GM23338 (cell line): ENCODE data around the gene EIF2AK3. TPM values are rescaled to one million over a fixed set of nuclear protein-coding genes. Genes with fewer than 3 reads are reported as not detected.

Source experiments
- ATAC-seq: fragments of 200-7000 bp; cut with Tn5 transposase; 3 replicates; pipeline ENCODE4 v1.9.1; 2020
- DNase-seq: peaks from one replicate; pipeline ENCODE4 v3.0.0-alpha.2; 2015; ENCODE audit warnings: low spot score
- H2AFZ ChIP-seq: fragments of 200-600 bp; sonication (generic); 2 replicates; pipeline ENCODE4 v1.8.0; 2016; ENCODE audit warnings: antibody characterized with exemption, mild to moderate bottlenecking, moderate library complexity
- H3F3A ChIP-seq: fragments of 200-600 bp; sonication (generic); replicated peaks from 2 replicates; pipeline ENCODE4 v1.8.0; 2017; ENCODE audit warnings: antibody characterized with exemption, mixed run types, low read depth
- H3K27ac ChIP-seq: fragments of 200-600 bp; sonication (generic); 2 replicates; pipeline ENCODE4 v1.6.1; 2016; ENCODE audit warnings: low read depth
- H3K27me3 ChIP-seq: fragments of 200-600 bp; sonication (generic); 2 replicates; pipeline ENCODE4 v1.8.0; 2016; ENCODE audit warnings: mild to moderate bottlenecking, mixed run types, moderate library complexity; ENCODE audit not compliant: insufficient read depth
- H3K36me3 ChIP-seq: fragments of 200-600 bp; sonication (generic); 2 replicates; pipeline ENCODE4 v1.8.0; 2016; ENCODE audit warnings: mild to moderate bottlenecking; ENCODE audit not compliant: insufficient read depth
- H3K4me1 ChIP-seq: fragments of 200-600 bp; sonication (generic); 2 replicates; pipeline ENCODE4 v1.8.0; 2016; ENCODE audit warnings: mild to moderate bottlenecking, moderate library complexity; ENCODE audit not compliant: insufficient read depth
- H3K4me2 ChIP-seq: fragments of 200-600 bp; sonication (generic); 2 replicates; pipeline ENCODE4 v1.7.1; 2017; ENCODE audit warnings: mixed run types
- H3K4me3 ChIP-seq: fragments of 200-600 bp; sonication (generic); 2 replicates; pipeline ENCODE4 v1.6.1; 2016; ENCODE audit warnings: mixed run types
- H3K79me2 ChIP-seq: fragments of 200-600 bp; sonication (generic); replicated peaks from 2 replicates; pipeline ENCODE4 v1.8.0; 2017; ENCODE audit warnings: mild to moderate bottlenecking; ENCODE audit not compliant: insufficient read depth
- H3K9me2 ChIP-seq: fragments of 200-600 bp; sonication (generic); 2 replicates; pipeline ENCODE4 v1.8.0; 2017; ENCODE audit not compliant: insufficient read depth
- H4K20me1 ChIP-seq: fragments of 200-600 bp; sonication (generic); replicated peaks from 2 replicates; pipeline ENCODE4 v1.8.0; 2017; ENCODE audit warnings: mild to moderate bottlenecking; ENCODE audit not compliant: insufficient read depth
- H3K27ac Mint-ChIP-seq: 2 replicates; pipeline ENCODE4 v1.8.0; 2020; ENCODE audit warnings: inconsistent platforms, mild to moderate bottlenecking, moderate library complexity, mixed read lengths
- H3K27me3 Mint-ChIP-seq: 3 replicates; pipeline ENCODE4 v1.8.0; 2022; ENCODE audit warnings: low read depth, mild to moderate bottlenecking, moderate library complexity, mixed read lengths, inconsistent platforms; ENCODE audit not compliant: insufficient read depth, poor library complexity
- H3K36me3 Mint-ChIP-seq: 3 replicates; pipeline ENCODE4 v1.8.0; 2021; ENCODE audit warnings: low read depth, mild to moderate bottlenecking, inconsistent platforms, moderate library complexity, mixed read lengths
- H3K4me1 Mint-ChIP-seq: 3 replicates; pipeline ENCODE4 v1.8.0; 2020; ENCODE audit warnings: mild to moderate bottlenecking, inconsistent platforms, mixed read lengths
- H3K4me3 Mint-ChIP-seq: 3 replicates; pipeline ENCODE4 v1.8.0; 2021; ENCODE audit warnings: moderate library complexity, mild to moderate bottlenecking, inconsistent platforms, mixed read lengths
- H3K9me3 Mint-ChIP-seq: 3 replicates; pipeline ENCODE4 v1.8.0; 2020; ENCODE audit warnings: moderate library complexity, mild to moderate bottlenecking, inconsistent platforms, mixed read lengths
- JUNB ChIP-seq: IDR thresholded peaks from one replicate; pipeline ENCODE4 v1.6.1; 2016; ENCODE audit warnings: antibody characterized with exemption; ENCODE audit not compliant: unreplicated experiment
- NANOG ChIP-seq: IDR thresholded peaks from 2 replicates; pipeline ENCODE4 v1.6.1; 2016; ENCODE audit warnings: antibody characterized with exemption, borderline replicate concordance
- STAT1 ChIP-seq: IDR thresholded peaks from one replicate; pipeline ENCODE4 v1.6.1; 2016; ENCODE audit warnings: antibody characterized with exemption; ENCODE audit not compliant: unreplicated experiment
- ZNF331 ChIP-seq: fragments of 250-450 bp; sonication (Bioruptor Pico); IDR thresholded peaks from 2 replicates; pipeline ENCODE4 v1.5.0; 2020; ENCODE audit warnings: low read depth, mild to moderate bottlenecking, moderate library complexity
- polyA plus RNA-seq: library from polyadenylated mRNA; unstranded; fragments of >200 nt; fragmentation: Nextera tagmentation; extraction: Ambion mirVana; gene quantifications from 2 replicates; pipeline ENCODE4 v1.2.1, GENCODE V29; 2016
- total RNA-seq: library from RNA; depleted of rRNA; stranded (reverse); fragments of >200 nt; shearing (Covaris generic); gene quantifications from 2 replicates; pipeline ENCODE4 v1.2.3, GENCODE V29; 2014
- TF ChIP-seq, protein P1 (sequence below): IDR thresholded peaks from one replicate; pipeline ENCODE4 v1.6.1; 2018; ENCODE audit warnings: antibody characterized with exemption; ENCODE audit not compliant: unreplicated experiment
- TF ChIP-seq, protein P2 (sequence below): IDR thresholded peaks from 2 replicates; pipeline ENCODE4 v1.6.1; 2016; ENCODE audit warnings: antibody characterized with exemption
- TF ChIP-seq, protein P3 (sequence below): fragments of 250-450 bp; sonication (Bioruptor Pico); IDR thresholded peaks from 2 replicates; pipeline ENCODE4 v1.5.0; 2020; ENCODE audit warnings: mild to moderate bottlenecking, moderate library complexity

EIF2AK3 gene
- total and polyA plus RNA-seq, 2 experiments from 2014 or later, result 5.9 to 24.2 TPM

DNA sequence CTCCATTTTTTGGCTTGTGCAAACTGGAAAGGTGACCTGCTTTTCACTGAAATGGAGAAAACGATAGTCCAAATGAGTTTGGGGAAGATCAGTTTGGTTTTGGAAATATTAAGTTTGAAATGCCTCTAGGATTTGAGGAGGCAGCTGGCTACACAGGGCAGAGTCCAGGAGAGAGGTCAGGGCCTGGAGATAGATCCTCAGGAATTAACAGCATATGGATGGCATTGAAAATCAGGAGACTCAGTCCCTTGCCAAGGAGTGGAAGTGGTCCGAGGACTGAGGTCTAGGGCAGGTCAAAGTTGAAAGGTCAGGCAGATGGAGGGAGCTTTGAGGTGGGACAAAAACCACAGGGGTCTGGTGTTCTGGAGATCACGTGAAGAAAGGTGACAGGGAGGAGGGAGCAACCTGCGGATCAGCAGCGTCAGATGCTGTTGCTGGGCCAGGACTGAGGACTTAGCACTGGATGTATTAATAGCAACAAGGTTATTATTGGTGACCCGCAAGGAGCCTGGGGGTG lies 83.7 kb downstream of the EIF2AK3 start (continued):
- TF ChIP-seq, protein P1, sequence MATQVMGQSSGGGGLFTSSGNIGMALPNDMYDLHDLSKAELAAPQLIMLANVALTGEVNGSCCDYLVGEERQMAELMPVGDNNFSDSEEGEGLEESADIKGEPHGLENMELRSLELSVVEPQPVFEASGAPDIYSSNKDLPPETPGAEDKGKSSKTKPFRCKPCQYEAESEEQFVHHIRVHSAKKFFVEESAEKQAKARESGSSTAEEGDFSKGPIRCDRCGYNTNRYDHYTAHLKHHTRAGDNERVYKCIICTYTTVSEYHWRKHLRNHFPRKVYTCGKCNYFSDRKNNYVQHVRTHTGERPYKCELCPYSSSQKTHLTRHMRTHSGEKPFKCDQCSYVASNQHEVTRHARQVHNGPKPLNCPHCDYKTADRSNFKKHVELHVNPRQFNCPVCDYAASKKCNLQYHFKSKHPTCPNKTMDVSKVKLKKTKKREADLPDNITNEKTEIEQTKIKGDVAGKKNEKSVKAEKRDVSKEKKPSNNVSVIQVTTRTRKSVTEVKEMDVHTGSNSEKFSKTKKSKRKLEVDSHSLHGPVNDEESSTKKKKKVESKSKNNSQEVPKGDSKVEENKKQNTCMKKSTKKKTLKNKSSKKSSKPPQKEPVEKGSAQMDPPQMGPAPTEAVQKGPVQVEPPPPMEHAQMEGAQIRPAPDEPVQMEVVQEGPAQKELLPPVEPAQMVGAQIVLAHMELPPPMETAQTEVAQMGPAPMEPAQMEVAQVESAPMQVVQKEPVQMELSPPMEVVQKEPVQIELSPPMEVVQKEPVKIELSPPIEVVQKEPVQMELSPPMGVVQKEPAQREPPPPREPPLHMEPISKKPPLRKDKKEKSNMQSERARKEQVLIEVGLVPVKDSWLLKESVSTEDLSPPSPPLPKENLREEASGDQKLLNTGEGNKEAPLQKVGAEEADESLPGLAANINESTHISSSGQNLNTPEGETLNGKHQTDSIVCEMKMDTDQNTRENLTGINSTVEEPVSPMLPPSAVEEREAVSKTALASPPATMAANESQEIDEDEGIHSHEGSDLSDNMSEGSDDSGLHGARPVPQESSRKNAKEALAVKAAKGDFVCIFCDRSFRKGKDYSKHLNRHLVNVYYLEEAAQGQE, result no peak
- TF ChIP-seq STAT1 (no peak), NANOG (no peak), JUNB (no peak), ZNF331 (CRISPR knock-in tag) (no peak)
- TF ChIP-seq, protein P2, sequence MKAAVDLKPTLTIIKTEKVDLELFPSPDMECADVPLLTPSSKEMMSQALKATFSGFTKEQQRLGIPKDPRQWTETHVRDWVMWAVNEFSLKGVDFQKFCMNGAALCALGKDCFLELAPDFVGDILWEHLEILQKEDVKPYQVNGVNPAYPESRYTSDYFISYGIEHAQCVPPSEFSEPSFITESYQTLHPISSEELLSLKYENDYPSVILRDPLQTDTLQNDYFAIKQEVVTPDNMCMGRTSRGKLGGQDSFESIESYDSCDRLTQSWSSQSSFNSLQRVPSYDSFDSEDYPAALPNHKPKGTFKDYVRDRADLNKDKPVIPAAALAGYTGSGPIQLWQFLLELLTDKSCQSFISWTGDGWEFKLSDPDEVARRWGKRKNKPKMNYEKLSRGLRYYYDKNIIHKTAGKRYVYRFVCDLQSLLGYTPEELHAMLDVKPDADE, result no peak

DNA sequence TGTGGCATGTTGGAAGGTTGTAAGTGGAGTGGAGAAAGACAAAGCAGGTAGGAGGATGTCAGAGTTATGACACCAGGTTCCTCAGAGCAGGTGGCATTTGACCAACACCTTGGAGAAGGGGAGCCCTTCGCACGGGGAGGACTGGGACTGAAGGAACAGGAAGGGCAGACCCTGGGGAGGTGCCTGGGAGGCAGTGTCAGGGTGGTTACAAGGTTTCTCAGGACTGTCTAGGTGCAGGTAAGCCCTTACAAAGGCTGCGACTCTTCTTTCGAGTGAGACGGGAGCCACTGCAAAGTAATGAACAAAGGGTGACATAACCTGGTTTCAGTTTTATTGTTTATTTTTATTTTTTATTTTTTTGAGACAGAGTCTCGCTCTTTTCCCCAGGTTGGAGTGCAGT lies 84.6 kb downstream of the EIF2AK3 start:
- ATAC-seq (no peak), DNase-seq (no peak)
- H3F3A ChIP-seq, result no peaks in the 10 kb centered on the region
- H3K27me3 ChIP-seq, result no peaks in the 10 kb centered on the region
- H4K20me1 ChIP-seq, result no peaks in the 10 kb centered on the region
- H2AFZ ChIP-seq, result no peak overlapping the region
- no peak overlapping the region for H3K4me3 Mint-ChIP-seq
- H3K79me2 ChIP-seq, result no peaks in the 10 kb centered on the region
- no peak overlapping the region for H3K27ac ChIP-seq
- TF ChIP-seq JUNB, result no peak
- TF ChIP-seq, protein P2, result no peak
- TF ChIP-seq, protein P3, sequence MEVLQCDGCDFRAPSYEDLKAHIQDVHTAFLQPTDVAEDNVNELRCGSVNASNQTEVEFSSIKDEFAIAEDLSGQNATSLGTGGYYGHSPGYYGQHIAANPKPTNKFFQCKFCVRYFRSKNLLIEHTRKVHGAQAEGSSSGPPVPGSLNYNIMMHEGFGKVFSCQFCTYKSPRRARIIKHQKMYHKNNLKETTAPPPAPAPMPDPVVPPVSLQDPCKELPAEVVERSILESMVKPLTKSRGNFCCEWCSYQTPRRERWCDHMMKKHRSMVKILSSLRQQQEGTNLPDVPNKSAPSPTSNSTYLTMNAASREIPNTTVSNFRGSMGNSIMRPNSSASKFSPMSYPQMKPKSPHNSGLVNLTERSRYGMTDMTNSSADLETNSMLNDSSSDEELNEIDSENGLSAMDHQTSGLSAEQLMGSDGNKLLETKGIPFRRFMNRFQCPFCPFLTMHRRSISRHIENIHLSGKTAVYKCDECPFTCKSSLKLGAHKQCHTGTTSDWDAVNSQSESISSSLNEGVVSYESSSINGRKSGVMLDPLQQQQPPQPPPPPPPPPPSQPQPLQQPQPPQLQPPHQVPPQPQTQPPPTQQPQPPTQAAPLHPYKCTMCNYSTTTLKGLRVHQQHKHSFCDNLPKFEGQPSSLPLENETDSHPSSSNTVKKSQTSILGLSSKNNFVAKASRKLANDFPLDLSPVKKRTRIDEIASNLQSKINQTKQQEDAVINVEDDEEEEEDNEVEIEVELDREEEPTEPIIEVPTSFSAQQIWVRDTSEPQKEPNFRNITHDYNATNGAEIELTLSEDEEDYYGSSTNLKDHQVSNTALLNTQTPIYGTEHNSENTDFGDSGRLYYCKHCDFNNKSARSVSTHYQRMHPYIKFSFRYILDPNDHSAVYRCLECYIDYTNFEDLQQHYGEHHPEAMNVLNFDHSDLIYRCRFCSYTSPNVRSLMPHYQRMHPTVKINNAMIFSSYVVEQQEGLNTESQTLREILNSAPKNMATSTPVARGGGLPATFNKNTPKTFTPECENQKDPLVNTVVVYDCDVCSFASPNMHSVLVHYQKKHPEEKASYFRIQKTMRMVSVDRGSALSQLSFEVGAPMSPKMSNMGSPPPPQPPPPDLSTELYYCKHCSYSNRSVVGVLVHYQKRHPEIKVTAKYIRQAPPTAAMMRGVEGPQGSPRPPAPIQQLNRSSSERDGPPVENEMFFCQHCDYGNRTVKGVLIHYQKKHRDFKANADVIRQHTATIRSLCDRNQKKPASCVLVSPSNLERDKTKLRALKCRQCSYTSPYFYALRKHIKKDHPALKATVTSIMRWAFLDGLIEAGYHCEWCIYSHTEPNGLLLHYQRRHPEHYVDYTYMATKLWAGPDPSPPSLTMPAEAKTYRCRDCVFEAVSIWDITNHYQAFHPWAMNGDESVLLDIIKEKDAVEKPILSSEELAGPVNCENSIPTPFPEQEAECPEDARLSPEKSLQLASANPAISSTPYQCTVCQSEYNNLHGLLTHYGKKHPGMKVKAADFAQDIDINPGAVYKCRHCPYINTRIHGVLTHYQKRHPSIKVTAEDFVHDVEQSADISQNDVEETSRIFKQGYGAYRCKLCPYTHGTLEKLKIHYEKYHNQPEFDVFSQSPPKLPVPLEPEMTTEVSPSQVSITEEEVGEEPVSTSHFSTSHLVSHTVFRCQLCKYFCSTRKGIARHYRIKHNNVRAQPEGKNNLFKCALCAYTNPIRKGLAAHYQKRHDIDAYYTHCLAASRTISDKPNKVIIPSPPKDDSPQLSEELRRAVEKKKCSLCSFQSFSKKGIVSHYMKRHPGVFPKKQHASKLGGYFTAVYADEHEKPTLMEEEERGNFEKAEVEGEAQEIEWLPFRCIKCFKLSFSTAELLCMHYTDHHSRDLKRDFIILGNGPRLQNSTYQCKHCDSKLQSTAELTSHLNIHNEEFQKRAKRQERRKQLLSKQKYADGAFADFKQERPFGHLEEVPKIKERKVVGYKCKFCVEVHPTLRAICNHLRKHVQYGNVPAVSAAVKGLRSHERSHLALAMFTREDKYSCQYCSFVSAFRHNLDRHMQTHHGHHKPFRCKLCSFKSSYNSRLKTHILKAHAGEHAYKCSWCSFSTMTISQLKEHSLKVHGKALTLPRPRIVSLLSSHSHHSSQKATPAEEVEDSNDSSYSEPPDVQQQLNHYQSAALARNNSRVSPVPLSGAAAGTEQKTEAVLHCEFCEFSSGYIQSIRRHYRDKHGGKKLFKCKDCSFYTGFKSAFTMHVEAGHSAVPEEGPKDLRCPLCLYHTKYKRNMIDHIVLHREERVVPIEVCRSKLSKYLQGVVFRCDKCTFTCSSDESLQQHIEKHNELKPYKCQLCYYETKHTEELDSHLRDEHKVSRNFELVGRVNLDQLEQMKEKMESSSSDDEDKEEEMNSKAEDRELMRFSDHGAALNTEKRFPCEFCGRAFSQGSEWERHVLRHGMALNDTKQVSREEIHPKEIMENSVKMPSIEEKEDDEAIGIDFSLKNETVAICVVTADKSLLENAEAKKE (CRISPR knock-in tag), result no peak
- TF ChIP-seq STAT1, result no peak
- H3K36me3 ChIP-seq, result no peaks in the 10 kb centered on the region
- peaks cover 33% of the 10 kb centered on the region for H3K36me3 Mint-ChIP-seq
- H3K4me3 ChIP-seq, result no peak overlapping the region
- H3K4me1 ChIP-seq, result peaks cover 7% of the 10 kb centered on the region
- H3K27ac Mint-ChIP-seq, result no peak overlapping the region
- H3K9me3 Mint-ChIP-seq, result peaks cover 24% of the 10 kb centered on the region
- H3K4me2 ChIP-seq, result no peak overlapping the region
- H3K4me1 Mint-ChIP-seq, result peaks cover 8% of the 10 kb centered on the region
- peaks cover 14% of the 10 kb centered on the region for H3K27me3 Mint-ChIP-seq
- H3K9me2 ChIP-seq, result peaks cover 7% of the 10 kb centered on the region; the same call in 1 of the 2 replicates
